ENCODE results near the gene LYAR.
A peak's percentile ranks its signal among the peaks of the same experiment; 100 is the strongest.
"Not testable (repeated sequence)": the region's sequence is repeated elsewhere in the genome, so short reads cannot be mapped to it uniquely, and the experiment has no call there.

The LYAR gene

DNA sequence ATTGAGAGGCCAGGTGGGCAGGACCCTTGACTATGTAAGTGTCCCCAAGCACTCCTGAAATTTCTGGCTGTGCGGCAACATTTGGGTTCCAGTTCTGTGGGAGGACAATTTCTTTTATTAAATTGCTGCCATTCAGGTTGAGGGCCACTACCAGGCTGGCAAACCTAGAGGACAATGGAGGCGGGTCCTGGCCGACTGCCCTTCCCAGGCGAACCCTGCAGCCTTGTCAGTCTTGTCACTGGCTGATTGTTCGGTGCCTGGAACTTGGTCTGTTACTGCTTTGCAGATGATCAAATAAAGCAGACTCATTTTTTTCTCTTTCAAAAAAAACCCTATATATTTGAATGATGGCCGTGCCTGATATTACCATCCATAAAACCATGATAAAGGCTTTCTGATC, 35.3 kb downstream of the LYAR start:
- TF ChIP-seq, protein P1, sequence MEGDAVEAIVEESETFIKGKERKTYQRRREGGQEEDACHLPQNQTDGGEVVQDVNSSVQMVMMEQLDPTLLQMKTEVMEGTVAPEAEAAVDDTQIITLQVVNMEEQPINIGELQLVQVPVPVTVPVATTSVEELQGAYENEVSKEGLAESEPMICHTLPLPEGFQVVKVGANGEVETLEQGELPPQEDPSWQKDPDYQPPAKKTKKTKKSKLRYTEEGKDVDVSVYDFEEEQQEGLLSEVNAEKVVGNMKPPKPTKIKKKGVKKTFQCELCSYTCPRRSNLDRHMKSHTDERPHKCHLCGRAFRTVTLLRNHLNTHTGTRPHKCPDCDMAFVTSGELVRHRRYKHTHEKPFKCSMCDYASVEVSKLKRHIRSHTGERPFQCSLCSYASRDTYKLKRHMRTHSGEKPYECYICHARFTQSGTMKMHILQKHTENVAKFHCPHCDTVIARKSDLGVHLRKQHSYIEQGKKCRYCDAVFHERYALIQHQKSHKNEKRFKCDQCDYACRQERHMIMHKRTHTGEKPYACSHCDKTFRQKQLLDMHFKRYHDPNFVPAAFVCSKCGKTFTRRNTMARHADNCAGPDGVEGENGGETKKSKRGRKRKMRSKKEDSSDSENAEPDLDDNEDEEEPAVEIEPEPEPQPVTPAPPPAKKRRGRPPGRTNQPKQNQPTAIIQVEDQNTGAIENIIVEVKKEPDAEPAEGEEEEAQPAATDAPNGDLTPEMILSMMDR (IDR thresholded peaks at IDR 0.05; ENCODE audit: insufficient read depth, low read depth, low read length, missing control alignments), result no peak
- no peak for DNase-seq (ENCODE audit: low read depth)
- H3K4me3 ChIP-seq (ENCODE audit: low read depth, low read length), result no peak overlapping the region

DNA sequence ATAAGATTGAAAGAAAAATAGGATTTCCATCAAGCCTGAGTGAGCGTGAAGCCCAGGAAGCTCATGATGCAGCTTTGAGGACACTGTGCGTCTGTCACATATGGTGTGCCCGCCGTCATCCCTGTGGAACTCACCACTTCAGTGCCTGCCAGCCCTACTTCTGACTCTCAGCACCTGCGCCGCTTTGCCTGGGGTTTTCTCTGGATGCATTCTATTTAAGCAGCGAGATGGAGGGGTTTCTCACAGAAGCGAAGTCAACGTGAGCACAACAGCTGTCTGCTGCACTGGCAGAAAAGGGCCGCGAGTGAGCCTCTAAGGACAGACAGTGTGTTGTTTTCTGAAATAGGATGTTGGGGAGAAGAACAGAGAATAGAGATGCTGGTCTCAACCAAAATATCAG, 35.8 kb downstream of the LYAR start:
- DNase-seq (ENCODE audit: low read depth), result no peak
- H3K4me3 ChIP-seq (ENCODE audit: low read depth, low read length), result no peak overlapping the region
- TF ChIP-seq, protein P1 (IDR thresholded peaks at IDR 0.05; ENCODE audit: insufficient read depth, low read depth, low read length, missing control alignments), result no peak

DNA sequence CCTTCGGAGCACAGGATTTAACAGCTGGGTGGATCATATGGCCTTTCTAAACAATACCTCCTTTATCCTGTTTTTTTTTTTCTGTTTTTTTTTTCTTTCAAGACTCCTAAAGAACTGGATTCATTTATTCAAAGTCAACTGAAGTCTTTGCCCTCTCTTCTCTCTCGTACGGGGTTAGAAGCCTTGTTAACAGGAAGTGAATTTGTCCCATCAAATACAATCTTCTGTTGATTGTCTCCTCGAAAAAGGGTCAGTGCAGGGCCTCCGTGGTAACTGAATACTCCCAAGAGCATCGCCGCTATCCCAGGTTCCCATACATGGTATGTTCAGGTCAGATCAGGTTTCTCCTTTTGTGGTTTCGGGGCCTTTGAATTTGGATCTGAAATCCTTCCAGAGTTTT, 40.1 kb downstream of the LYAR start:
- H3K4me3 ChIP-seq (ENCODE audit: low read depth, low read length), result no peak overlapping the region
- TF ChIP-seq, protein P1 (IDR thresholded peaks at IDR 0.05; ENCODE audit: insufficient read depth, low read depth, low read length, missing control alignments), result no peak
- no peak for DNase-seq (ENCODE audit: low read depth)

DNA sequence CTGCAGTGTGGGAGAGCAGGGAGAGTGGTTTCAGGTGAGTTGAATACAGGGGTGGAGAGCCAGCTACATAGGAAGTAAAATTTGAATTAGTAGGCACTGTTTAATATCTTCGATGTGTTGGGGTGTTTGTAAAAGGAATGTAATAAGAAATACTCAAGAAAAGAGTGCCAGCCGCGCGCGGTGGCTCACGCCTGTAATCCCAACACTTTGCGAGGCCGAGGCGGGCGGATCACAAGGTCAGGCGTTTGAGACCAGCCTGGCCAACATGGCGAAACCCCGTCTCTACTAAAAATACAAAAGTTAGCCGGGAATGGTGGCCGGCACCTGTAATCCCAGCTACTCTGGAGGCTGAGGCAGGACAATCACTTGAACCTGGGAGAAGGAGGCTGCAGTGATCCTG, 40.6 kb downstream of the LYAR start:
- not testable (repeated sequence) for H3K4me3 ChIP-seq (ENCODE audit: low read depth, low read length); DNase-seq (ENCODE audit: low read depth)

DNA sequence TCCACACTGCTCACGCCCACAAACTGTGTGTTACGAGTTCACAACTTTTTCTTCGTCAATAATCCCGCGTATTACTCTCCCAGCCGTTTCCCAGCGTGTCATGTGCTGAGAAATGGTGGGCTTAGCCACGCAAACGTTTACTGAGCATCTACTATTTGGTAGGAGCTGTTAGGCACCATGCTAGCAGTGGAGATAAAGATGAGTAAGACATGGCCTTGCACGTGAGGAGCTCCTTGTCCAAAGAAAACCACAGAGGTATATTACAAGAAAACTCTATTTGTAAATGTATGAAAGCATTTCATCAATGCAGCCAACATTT, 41.1 kb downstream of the LYAR start:
- no peak for DNase-seq (ENCODE audit: low read depth)
- H3K4me3 ChIP-seq (ENCODE audit: low read depth, low read length), result peak overlapping the region; percentile 75
- TF ChIP-seq, protein P1 (IDR thresholded peaks at IDR 0.05; ENCODE audit: insufficient read depth, low read depth, low read length, missing control alignments), result no peak

DNA sequence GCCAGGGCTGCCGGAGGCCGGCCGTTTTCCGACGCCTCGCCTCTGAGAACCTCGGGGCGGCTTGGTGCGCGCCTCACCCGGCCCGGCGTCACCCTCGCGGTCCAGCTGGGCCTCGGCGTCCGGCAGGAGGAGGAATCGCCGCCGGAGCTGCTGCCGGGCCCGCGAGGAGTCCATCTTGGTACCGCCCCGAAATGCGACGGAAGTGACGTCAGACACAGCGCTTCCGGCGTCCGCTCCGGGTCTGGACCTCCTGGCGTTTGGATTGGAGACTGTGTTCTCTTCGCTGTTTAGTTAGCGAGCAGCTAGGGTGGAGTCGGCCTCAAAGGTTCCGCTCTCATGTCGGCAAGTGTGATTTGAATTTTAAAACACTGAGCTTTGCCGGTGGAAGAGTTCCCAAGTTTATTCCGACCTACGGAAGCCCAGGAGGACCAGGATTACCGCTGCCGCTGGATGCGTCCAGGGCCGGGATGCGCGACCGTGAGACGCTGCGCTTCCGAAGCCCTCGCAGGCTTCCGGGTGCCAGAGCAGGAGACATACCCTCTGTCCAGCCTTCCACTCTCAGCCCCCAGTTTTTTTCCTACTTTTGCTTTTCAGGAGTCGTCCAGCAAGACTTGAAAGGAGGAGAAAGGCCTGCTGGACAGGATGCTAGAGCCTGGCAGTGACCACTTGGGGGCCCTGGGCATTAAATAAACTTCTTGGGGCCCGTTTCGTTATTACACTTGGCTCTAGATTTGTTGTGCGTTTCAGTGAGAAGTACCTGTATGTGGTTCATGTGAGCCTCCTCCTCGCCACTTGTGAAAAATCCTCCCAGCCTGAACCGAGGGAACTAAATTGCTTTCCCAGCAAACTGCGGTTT, 41.7 kb downstream of the LYAR start, which contains the start of gene TMEM128:
Gene TMEM128 (minus strand): TSS at position 195 of the 856 bp plus-strand sequence. CDS start 21 bp downstream, at position 174.
- TF ChIP-seq, protein P1 (IDR thresholded peaks at IDR 0.05; ENCODE audit: insufficient read depth, low read depth, low read length, missing control alignments), result no peak
- H3K4me3 ChIP-seq (ENCODE audit: low read depth, low read length), result peak within 1 kb of the TSS; percentile 75

DNA sequence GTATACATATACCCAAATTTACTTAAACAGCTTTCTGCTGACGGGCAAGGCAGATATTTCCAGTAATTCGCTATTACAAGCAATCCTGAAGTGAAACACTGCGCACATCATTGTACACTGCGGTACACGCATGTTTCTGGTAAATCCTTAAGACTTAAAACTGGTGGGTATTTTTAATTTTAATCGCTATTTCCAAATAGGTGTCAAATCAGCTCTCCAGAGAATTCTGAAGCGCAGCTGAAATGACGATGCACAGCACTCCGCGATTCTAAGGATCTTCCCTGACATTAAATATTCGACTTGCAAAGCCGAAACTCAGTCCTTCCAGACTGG, 42.3 kb downstream of the LYAR start:
- no peak for DNase-seq (ENCODE audit: low read depth)
- TF ChIP-seq, protein P1 (IDR thresholded peaks at IDR 0.05; ENCODE audit: insufficient read depth, low read depth, low read length, missing control alignments), result no peak
- peak overlapping the region; percentile 75 for H3K4me3 ChIP-seq (ENCODE audit: low read depth, low read length)

More for the DNA sequence above, 41.7 kb downstream of the LYAR start, which contains the start of gene TMEM128:
- DNase-seq (ENCODE audit: low read depth), result peak; percentile 95

Data from GM12865 (cell line).